Activated CD8-positive, alpha-beta memory T cell treated with anti-CD3 and anti-CD28 coated beads for 36 hours (primary cell): ENCODE data around the gene HCRT. TPM values are rescaled to one million over a fixed set of nuclear protein-coding genes. Genes with fewer than 3 reads are reported as not detected.

Experiments
- CTCF ChIA-PET: fragments of 350-600 bp; sonication (Branson Sonifier 250); formaldehyde crosslinking; loops from one replicate; lab custom pipeline; 2021; ENCODE audit warnings: antibody characterized with exemption; lab: Charles Lee
- POLR2A ChIA-PET: fragments of 350-600 bp; sonication (Branson Sonifier 250); formaldehyde crosslinking; loops from one replicate; lab custom pipeline; 2021; ENCODE audit warnings: antibody characterized with exemption; lab: Charles Lee
- total RNA-seq, 2 experiments: library from RNA; stranded (reverse); gene quantifications; one replicate each; pipeline ENCODE4 v1.2.3, GENCODE V29; 2021

Gene HCRT
- total RNA-seq, 2 experiments from 2014 or later, result not detected

DNA sequence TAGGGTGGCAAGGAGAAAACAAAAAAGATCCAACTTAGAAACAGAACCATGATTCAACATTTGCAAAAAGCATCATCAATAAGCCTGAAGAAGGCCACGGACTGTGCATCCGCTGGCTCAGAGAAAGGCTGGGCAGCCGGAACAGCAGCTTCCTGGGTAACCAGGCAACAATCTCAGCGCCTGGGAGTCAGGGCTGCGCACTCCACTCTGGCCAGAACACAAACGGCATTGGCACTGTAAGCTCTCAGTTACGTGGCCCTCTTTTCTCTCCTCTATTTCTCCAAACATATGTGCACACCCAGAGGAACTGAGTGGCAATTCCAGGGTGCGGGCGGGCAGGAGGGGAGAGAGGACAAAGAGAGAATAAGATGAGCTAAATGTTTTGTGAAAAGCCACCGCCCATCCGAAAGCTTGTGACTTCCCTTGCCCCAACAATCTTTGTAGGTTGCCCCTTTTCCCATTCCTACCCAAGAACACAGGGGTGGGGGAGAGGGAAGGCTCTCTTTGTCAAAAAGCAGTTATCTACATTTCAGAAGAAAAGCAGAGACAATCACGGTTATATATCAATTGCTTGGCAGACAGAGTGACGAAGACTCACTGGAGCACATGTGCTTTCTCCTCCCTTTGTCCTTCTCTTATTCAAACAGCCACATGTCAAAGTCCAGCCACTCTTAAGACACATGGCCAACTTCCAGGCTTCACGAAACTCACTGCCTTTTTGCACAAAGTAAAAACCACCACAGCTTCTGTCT is 15.6 kb upstream of the HCRT start:
- POLR2A ChIA-PET, result no interaction called here
- CTCF ChIA-PET, result interaction anchor here (1.7 kb wide), 1 partner anchor 11 kb away, joined by 4 read pairs; no protein-coding TSS in a partner anchor

DNA sequence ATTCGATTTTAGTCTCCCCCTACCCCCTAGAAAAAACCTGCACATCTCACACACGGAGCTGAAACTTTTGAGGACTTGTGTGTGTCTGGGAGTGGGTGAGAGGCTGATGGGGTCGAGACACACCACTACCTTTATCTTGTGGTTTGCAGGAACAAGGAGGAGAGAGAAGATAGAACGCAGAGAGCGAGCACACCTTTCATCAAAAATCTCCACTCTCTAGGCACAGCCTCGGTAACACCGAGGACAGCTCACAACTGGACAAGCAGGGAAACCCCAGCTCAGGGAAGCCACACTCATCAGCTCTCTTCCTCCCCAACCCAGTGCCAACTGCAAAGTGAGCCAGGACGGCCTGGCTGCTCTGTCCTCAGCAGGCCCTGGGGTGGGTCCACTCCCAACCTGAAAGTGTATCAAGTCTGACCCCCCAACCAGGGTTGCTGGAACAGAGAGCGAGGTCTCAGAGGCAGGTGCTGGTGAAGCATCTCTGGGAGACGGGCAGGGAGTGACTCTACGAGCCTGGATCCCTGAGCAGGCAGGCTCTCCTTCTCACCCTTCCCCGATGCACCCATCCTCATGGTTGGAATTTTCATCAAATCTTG is 14.3 kb upstream of the HCRT start:
- CTCF ChIA-PET, result interaction anchor here (1.4 to 1.7 kb wide), 2 partner anchors 12 to 23 kb away, joined by 4 to 5 read pairs; no protein-coding TSS in a partner anchor

DNA sequence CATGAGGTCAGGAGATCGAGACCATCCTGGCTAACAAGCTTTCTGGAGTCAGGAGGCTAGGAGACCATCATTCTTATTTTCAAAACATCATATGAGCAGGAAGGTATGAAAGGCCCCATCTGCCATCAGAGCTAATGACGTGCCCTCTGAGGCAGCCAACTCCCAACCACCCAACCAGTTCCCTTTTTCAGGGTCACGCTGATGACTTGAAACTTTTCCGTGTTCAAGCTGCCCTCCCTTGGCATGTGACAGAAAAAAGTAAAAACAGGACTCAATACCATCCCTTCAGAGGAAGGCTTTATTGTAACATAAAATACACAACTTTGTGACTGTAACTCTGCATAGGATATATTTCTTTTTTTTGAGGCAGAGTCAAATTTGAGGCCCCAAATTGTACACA is 13.6 kb upstream of the HCRT start:
- POLR2A ChIA-PET, result interaction anchor here (0.7 kb wide), 1 partner anchor 48 kb away, joined by 3 read pairs; no protein-coding TSS in a partner anchor
- CTCF ChIA-PET, result interaction anchor here (1.4 kb wide), 1 partner anchor 24 kb away, joined by 5 read pairs; no protein-coding TSS in a partner anchor

More for the DNA sequence above, 14.3 kb upstream of the HCRT start:
- POLR2A ChIA-PET, result no interaction called here

DNA sequence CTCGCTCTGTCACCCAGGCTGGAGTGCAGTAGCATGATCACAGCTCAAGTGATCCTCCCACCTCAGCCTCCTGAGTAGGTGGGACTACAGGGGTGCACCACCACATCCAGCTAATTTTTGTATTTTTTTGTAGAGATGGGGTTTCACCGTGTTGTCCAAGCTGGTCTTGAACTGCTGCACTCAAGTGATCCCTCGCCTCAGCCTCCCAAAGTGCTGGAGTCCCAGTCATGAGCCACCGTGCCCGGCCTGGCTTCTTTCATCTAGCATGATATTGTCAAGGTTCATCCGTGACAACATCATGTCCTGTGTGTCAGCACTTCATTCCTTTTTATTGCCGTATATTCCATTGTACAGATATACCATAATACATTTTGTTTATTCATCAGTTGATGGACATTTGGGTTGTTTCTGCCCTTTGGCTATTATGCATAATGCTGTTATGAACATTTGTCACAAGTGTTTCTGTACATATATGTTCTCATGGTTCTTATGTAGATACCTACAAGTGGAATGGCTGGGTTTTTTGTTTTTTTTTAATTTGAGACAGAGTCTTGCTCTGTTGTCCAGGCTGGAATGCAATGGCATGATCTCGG is 12.4 kb upstream of the HCRT start:
- ChIA-PET CTCF (no interaction called here), POLR2A (no interaction called here)

DNA sequence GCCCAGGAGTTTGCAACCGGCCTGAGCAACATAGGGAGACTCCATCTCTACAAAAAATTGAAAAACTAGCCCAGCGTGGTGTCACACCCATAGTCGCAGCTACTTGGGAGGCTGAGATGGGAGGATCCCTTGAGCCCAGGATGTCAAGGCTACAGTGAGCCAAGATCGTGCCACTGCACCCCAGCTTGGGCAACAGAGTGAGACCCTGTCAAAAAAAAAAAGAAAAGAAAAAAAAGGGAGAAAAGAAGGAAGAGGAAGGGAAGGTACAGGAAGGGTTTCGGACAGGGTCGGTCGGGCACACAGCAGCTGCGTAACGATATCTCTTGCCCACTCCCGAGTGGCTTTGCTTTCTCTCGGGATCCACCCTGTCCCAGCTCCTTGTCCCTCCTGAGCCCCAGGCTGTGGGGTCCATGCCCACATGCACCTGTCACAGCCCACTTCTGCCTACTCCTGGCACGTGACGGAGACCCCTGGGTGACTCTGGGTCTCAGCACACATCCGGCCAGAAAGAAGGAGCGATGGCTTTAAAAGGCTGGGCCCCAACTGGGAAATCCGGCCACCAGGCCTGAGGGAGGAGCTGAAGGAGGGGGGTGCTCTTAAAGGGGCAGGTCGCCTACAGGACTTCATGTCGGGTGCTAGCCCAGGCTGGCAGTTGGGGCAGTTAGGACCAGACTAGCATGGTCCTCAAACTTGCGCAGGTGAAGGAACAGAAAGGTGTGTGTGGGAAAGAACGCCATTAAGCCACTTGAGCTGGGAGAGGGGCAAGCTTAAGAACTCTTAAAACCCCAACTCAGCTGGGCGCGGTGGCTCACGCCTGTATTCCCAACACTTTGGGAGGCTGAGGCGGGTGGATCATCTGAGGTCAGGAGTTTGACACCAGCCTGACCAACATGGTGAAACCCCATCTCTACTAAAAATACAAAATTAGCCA is 9.0 kb upstream of the HCRT start, which contains the start of gene GHDC:
GHDC (minus strand) TSS at position 526 of the 931 bp plus-strand sequence. CDS start 913 bp downstream, outside the sequence.
- ChIA-PET CTCF (interaction anchor here (0.7 to 3.7 kb wide), 5 partner anchors 9 to 122 kb away, joined by 3 to 15 read pairs (median 5); partner anchors contain the start of genes HCRT and KCNH4), POLR2A (interaction anchor here (0.6 to 1.3 kb wide), 8 partner anchors 9 to 114 kb away, joined by 3 to 4 read pairs (median 3); partner anchors contain the start of genes HCRT and KCNH4)

DNA sequence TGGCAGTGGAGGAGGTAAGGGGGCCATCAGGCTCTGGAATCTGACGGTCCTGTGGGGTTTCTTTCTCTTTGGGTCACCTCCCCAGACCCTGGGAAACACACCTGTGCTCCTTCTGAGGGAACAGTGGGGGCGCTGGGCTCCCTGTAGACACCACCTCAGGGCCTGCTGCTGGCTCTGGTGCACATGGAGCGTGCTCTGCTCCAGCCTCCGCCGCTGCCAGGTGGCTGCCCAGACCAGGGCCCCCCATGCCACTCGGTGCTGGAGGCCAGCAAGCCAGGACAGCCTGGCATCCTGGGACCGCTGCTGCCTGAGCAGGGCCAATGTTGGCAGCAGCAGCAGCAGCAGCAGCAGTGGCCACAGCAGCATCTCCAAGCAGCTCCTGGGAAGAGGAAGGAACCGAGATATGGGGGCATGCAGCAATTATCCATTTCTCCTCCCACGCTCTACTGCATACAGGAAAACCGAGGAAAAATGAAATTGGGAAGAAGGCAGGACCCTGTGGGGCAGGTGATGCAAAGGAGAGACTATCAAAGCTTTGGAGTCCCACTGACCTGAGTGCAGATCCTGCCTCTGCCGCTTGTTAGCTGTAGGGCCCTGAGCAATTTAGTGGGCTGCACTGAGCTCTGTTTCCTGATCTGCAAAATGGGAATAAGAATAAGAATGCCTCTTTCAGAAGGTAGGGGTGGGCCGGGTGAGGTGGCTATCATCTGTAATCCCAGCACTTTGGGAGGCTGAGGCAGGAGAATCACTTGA is 8.1 kb upstream of the HCRT start:
- ChIA-PET CTCF (interaction anchor here (1.1 to 3.7 kb wide), 4 partner anchors 9 to 75 kb away, joined by 4 to 15 read pairs (median 6); partner anchors contain the start of genes HCRT and KCNH4), POLR2A (interaction anchor here (1.0 to 1.3 kb wide), 5 partner anchors 9 to 115 kb away, joined by 3 read pairs; partner anchors contain the start of genes HCRT and KCNH4)

DNA sequence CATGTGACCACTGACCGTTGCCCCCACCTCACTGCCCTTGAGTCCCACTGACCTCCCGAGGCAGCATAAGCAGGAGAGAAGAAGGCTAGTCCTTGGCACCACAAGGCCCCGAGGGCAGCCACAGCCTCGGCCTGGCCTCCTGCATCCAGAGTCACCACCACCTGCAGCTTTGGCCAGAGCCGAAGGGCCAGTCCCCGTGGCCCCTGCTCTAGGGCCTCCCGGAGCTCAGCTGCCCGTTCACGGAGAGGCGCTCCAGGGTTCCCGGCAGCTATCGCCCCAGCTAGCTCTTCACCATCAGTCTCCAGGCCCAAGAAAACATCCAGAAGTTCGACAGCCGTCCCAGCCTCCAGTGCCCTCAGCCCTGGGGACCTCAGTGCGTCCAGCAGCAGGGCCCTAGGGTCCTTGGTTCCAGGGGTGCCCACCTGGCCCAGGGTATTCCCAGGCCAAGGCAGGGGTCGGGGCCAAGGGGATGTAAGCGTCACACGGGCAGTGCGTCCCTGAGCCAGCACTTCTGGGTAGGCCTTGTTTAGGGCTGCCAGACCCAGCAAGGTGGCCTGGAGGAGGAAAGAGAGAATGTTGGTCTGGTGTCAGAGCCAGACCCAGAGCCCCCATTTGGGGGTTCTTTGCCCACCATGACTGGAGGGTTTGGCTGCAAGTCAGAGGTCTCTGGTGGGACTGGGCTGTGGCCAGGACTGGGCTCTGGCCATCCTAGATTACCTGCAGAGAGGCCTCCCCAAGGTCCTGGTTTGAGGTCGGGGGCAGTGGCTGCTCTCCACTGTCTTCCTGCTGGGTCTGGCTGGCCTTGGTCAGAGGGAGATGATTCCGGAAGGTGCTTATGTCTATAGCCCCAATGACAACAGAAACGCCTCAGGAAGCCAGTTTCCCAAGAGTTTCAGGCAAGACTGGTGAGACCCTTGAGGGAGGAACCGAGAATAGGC is 7.2 kb upstream of the HCRT start:
- ChIA-PET CTCF (no interaction called here), POLR2A (no interaction called here)

DNA sequence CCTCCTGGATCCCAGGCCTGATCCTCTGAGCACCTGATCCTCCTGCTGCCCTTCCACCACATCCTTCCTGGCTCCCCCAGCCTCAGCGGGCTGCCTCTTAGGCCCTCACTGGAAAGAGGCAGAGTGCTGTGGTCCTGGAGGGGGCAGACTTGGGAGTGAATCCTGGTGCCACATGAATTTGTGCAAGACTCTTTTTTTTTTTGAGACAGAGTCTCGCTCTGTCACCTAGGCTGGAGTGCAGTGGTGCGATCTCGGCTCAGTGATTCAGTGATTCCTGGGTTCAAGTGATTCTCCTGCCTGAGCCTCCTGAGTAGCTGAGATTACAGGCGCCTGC is 6.0 kb upstream of the HCRT start:
- CTCF ChIA-PET, result interaction anchor here (0.6 kb wide), 1 partner anchor 194 kb away, joined by 3 read pairs; no protein-coding TSS in a partner anchor
- POLR2A ChIA-PET, result interaction anchor here (0.6 kb wide), 1 partner anchor 183 kb away, joined by 3 read pairs; no protein-coding TSS in a partner anchor

DNA sequence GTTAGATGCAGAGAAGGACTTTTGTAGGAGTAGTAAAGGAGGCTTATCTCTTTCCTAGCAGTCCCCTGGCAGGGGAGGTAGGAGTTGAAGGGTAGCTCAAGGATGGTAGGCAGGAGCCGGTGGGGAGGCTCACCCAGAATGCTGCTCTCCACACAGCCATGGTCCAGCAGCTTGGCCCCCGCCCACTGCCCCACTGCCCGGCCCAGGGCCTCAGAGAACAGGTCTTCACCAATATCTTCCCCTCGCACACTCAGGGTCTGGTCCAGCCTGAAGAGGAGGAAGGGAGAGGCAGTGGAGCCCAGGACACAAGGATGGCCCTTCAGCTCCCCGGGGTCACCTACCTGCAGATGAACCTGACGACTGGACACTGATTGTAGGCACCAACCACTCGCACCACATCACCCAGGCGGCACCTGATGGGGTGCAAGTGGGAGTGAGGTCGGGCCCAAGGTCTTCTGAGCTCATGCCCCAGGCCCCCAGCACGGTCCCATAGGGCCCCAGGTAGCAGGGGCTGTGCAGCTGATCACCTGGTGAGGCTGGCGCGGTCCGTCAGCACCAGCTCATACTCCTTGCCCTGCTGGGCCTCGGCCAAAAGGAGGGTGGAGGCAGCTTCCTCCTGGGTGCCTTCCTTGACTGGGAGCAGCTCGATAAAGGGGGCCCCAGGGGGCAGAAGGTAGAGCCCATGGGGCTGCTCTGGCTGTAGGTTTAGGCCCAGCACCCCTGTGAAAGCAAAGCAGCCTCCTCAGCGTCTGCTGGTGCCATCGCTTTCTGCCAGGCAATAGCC is 5.4 kb upstream of the HCRT start:
- ChIA-PET POLR2A (interaction anchor here (0.6 kb wide), 1 partner anchor 183 kb away, joined by 3 read pairs; no protein-coding TSS in a partner anchor), CTCF (interaction anchor here (0.6 to 1.6 kb wide), 3 partner anchors 9 to 195 kb away, joined by 3 to 7 read pairs (median 3); partner anchors contain the start of gene KCNH4)

DNA sequence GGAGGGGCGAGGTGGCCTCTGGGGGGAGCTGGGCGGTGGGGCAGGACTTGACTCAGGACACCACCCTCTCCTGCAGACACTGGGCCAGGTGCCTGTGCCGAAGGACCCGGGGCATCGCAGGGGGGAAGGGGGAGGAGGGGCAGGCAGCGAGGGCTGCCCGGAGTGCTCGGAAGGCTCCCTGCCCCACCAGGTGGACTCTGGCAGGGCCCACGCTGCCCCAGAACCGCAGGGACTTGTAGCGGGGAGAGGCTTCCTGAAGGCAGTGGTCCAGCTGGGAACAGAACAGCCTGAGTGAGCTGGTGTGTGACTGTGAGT is 4.4 kb upstream of the HCRT start:
- POLR2A ChIA-PET, result no interaction called here

DNA sequence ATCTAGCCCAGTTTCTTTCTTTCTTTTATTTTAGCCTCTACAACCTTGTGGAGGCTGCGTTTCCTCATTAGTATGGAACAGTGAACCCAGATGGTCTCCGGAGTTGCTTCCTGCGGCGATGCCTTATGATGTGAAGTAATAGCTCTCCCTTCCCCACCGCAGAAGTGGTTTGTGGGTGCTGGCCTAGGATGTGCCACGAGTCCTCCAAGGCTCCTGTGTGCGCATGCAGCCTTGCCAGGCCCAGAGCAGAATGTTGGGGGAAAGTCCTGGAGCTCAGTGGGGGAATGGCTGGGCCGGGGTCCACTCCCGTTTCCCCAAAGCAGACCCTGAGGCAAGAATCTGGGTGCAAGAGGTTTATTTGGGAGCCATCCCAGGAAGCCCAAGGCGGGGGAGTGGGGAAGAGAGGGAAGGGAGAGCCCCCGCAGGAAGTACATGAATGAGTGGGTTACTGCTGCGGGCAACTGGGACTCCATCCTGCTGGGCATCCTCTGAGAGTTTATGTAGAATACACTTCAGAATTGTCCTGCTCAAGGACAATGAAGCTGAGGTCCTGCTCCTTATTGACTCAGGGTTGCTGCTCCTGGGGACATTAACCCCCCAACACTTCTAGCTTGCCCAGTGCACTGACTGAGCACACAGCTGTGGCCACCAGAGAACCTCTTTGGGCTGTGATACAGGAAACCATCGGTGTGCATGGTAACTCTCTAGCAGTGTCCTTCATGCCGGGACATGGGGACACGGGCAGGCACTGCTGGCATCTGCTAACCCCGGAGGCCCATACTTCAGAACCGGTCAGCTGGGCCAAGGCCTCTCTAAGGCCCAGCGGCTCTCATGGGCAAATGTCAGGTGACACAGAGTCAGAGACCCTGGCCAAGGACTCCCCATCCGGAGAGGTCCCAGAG is 3.7 kb upstream of the HCRT start:
- CTCF ChIA-PET, result interaction anchor here (0.8 to 1.6 kb wide), 2 partner anchors 8 to 172 kb away, joined by 3 to 7 read pairs; partner anchors contain the start of gene KCNH4
- POLR2A ChIA-PET, result interaction anchor here (0.6 kb wide), 1 partner anchor 36 kb away, joined by 3 read pairs; no protein-coding TSS in a partner anchor

More for the DNA sequence above, 4.4 kb upstream of the HCRT start:
- CTCF ChIA-PET, result interaction anchor here (1.6 kb wide), 1 partner anchor 8 kb away, joined by 7 read pairs; the partner anchor contains the start of gene KCNH4

DNA sequence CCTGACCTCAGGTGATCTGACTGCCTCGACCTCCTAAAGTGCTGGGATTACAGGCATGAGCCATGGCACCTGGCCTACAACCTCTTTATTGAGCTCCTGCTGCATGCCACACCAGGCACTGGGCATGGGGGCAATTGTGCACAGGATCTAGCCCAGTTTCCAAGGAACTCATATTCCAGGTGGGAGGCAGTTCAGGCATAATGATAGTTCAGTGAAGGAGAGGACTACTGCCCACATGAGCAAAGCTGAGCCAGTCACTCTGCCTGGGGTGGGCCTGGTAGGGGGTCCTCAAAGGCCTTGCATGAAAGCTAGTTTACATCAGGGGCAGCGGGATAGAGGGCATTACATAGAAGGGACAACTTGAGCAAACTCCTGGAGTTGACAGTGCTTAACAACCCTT is 2.6 kb upstream of the HCRT start:
- ChIA-PET CTCF (interaction anchor here (0.5 to 0.8 kb wide), 4 partner anchors 23 to 173 kb away, joined by 3 read pairs; no protein-coding TSS in a partner anchor), POLR2A (interaction anchor here (0.6 kb wide), 1 partner anchor 46 kb away, joined by 3 read pairs; no protein-coding TSS in a partner anchor)

DNA sequence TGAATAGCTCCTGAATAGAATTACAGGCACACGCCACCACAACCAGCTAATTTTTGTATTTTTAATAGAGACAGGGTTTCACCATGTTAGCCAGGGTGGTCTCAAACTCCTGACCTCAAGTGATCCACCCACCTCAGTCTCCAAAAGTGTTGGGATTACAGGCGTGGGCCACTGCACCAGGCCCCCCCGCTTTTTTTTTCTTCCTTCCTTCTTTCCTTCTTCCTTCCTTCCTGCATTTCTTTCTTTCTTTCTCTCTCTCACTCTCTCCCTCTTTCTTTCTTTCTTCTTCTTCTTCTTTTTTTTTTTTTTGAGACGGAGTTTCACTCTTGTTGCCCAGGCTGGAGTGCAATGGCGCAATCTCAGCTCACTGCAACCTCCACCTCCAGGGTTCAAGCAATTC is 939 bp upstream of the HCRT start:
- ChIA-PET POLR2A (interaction anchor here (0.6 to 0.7 kb wide), 2 partner anchors 321 to 1025 kb away, joined by 4 to 8 read pairs; partner anchors contain the start of gene TMEM106A), CTCF (interaction anchor here (0.8 kb wide), 1 partner anchor 113 kb away, joined by 5 read pairs; no protein-coding TSS in a partner anchor)

DNA sequence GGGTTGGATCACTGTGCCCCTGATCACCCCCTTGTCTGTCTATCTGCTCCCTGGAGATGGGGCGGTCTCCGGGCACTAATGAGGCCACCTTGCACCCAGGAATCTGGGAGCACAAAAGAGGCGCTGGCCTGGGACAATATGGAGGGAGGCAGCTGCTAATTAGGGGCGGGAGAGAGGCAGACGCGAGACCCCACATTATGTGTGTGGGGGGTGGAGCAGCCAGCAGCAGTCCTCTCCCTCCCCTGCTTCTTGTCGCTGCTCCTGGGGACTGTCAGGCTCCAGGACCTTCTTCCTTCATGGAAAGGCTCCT is 324 bp upstream of the HCRT start:
- ChIA-PET POLR2A (interaction anchor here (1.1 kb wide), 1 partner anchor 8 kb away, joined by 3 read pairs; no protein-coding TSS in a partner anchor), CTCF (interaction anchor here (0.7 to 1.8 kb wide), 2 partner anchors 8 to 62 kb away, joined by 3 to 7 read pairs; partner anchors contain the start of gene GHDC)
